Liver (tissue), 9 donors: Measurements from ENCODE around the gene NCKAP5L. TPM values are rescaled to one million over a fixed set of nuclear protein-coding genes. Genes with fewer than 3 reads are reported as not detected.

Source experiments
- DNase-seq: peaks from one replicate; pipeline ENCODE4 v3.0.0-alpha.2; 2017; ENCODE audit warnings: low spot score
- H3K27ac ChIP-seq, 2 donors: one replicate each; pipeline ENCODE4 v1.7.0; 2013; ENCODE audit warnings: inconsistent platforms in 2 of 2, low read length in 2 of 2, control low read depth in 1 of 2, low read depth in 1 of 2, mild to moderate bottlenecking in 1 of 2
- H3K27me3 ChIP-seq, 4 donors: one replicate each; pipeline versions ENCODE4 v1.6.1 to v1.7.0; 2013; ENCODE audit warnings: low read length in 3 of 4, inconsistent platforms in 1 of 4, mild to moderate bottlenecking in 1 of 4, moderate library complexity in 1 of 4; ENCODE audit not compliant: control insufficient read depth in 4 of 4, insufficient read depth in 4 of 4
- H3K36me3 ChIP-seq, 4 donors: one replicate each; pipeline versions ENCODE4 v1.6.1 to v1.7.0; 2013; ENCODE audit warnings: low read length in 3 of 4, mild to moderate bottlenecking in 3 of 4, low read depth in 1 of 4, moderate library complexity in 1 of 4; ENCODE audit not compliant: control insufficient read depth in 4 of 4, insufficient read depth in 3 of 4
- H3K4me1 ChIP-seq, 4 donors: one replicate each; pipeline versions ENCODE4 v1.6.1 to v1.7.0; 2013; ENCODE audit warnings: low read length in 3 of 4, mild to moderate bottlenecking in 3 of 4, moderate library complexity in 1 of 4; ENCODE audit not compliant: control insufficient read depth in 4 of 4, insufficient read depth in 4 of 4
- H3K4me3 ChIP-seq, 3 donors: one replicate each; pipeline versions ENCODE4 v1.6.1 to v1.7.0; 2013; ENCODE audit warnings: low read length in 3 of 3, control low read depth in 1 of 3, low read depth in 1 of 3, mild to moderate bottlenecking in 1 of 3
- H3K9ac ChIP-seq, 2 donors: one replicate each; pipeline ENCODE4 v1.7.0; 2013; ENCODE audit warnings: low read length in 2 of 2, mild to moderate bottlenecking in 2 of 2, moderate library complexity in 2 of 2, control low read depth in 1 of 2, low read depth in 1 of 2
- H3K9me3 ChIP-seq, 4 donors: one replicate each; pipeline versions ENCODE4 v1.6.1 to v1.7.0; 2013; ENCODE audit warnings: low read length in 3 of 4; ENCODE audit not compliant: control insufficient read depth in 4 of 4
- ATF3 ChIP-seq: IDR thresholded peaks from 2 replicates; pipeline ENCODE4 v1.6.1; 2016; ENCODE audit warnings: antibody characterized with exemption
- CTCF ChIP-seq: fragments of 150-350 bp; IDR thresholded peaks from 2 replicates; pipeline ENCODE4 v1.5.1; 2017; ENCODE audit warnings: improper control_type of control experiment, low read depth, low read length; ENCODE audit not compliant: missing input control
- EGR1 ChIP-seq, 2 donors: IDR thresholded peaks; 2 replicates each; pipeline ENCODE4 v1.6.1; 2016 to 2018; ENCODE audit warnings: antibody characterized with exemption in 2 of 2, low read depth in 2 of 2
- FOXA1 ChIP-seq: IDR thresholded peaks from 2 replicates; pipeline ENCODE4 v1.6.1; 2016; ENCODE audit warnings: antibody characterized with exemption
- HNF4A ChIP-seq, 2 donors: conservative IDR thresholded peaks; 2 replicates each; pipeline ENCODE4 v1.6.1; 2016; ENCODE audit warnings: antibody characterized with exemption in 2 of 2, mild to moderate bottlenecking in 2 of 2
- HNF4G ChIP-seq: IDR thresholded peaks from 2 replicates; pipeline ENCODE4 v1.6.1; 2016; ENCODE audit warnings: antibody characterized with exemption
- JUND ChIP-seq, 2 donors: IDR thresholded peaks; 2 replicates each; pipeline ENCODE4 v1.6.1; 2016; ENCODE audit warnings: antibody characterized with exemption in 2 of 2
- MAX ChIP-seq: IDR thresholded peaks from 2 replicates; pipeline ENCODE4 v1.6.1; 2016; ENCODE audit warnings: antibody characterized with exemption
- NR2F2 ChIP-seq: IDR thresholded peaks from 2 replicates; pipeline ENCODE4 v1.6.1; 2016; ENCODE audit warnings: antibody characterized with exemption
- RAD21 ChIP-seq, 2 donors: IDR thresholded peaks; 2 replicates each; pipeline ENCODE4 v1.6.1; 2016; ENCODE audit warnings: antibody characterized with exemption in 2 of 2, mild to moderate bottlenecking in 2 of 2
- RXRA ChIP-seq, 2 donors: IDR thresholded peaks; 2 replicates each; pipeline ENCODE4 v1.6.1; 2017 to 2018; ENCODE audit warnings: antibody characterized with exemption in 2 of 2, mild to moderate bottlenecking in 1 of 2
- SP1 ChIP-seq: IDR thresholded peaks from 2 replicates; pipeline ENCODE4 v1.6.1; 2018; ENCODE audit warnings: antibody characterized with exemption, mild to moderate bottlenecking
- TAF1 ChIP-seq: conservative IDR thresholded peaks from 2 replicates; pipeline ENCODE4 v1.6.1; 2016; ENCODE audit warnings: antibody characterized with exemption, mild to moderate bottlenecking
- YY1 ChIP-seq: IDR thresholded peaks from 2 replicates; pipeline ENCODE4 v1.6.1; 2016; ENCODE audit warnings: antibody characterized with exemption, mild to moderate bottlenecking
- WGBS: extraction: QIAGEN DNeasy Blood & Tissue Kit; methylation state at CpG from one replicate; pipeline ENCODE4 v1.1.7; 2013; 5-methylcytosine and 5-hydroxymethylcytosine counted together
- polyA plus RNA-seq, 2 donors: library from polyadenylated mRNA; stranded (reverse) in 1 of 2; unstranded in 1 of 2; fragments of 200-250 nt in 1 of 2; fragments of >200 nt in 1 of 2; fragmentation: Nextera tagmentation in 1 of 2; extraction: Ambion mirVana in 1 of 2; gene quantifications; one replicate each; pipeline versions ENCODE4 v1.2.1 to v1.2.3, GENCODE V29; 2013 to 2015
- total RNA-seq, 2 donors: library from RNA; depleted of rRNA; stranded (reverse); fragments of >200 nt; gene quantifications; one replicate each; pipeline ENCODE4 v1.2.3, GENCODE V29; 2014
- donor health status: healthy.
- donor health status: healthy.
- donor health status: healthy.
- donor health status: healthy.
- donor health status: healthy.

The NCKAP5L gene
- total and polyA plus RNA-seq, 4 donors, result 2.9 to 6.8 (median 4.2) TPM

GRCh38 chr12:49823951-49824350, 4.3 kb downstream of the NCKAP5L start:
- Histone ChIP-seq H3K9me3 (no peaks in the 10 kb centered on the region), H3K27ac (no peak overlapping the region), H3K27me3 (no peaks in the 10 kb centered on the region), H3K9ac (no peak overlapping the region), H3K4me3 (no peak overlapping the region), H3K4me1 (peaks cover 4 to 22% (median 14%) of the 10 kb centered on the region in 4 donors), H3K36me3 (no peaks in the 10 kb centered on the region)
- no peak for TF ChIP-seq RAD21 (IDR thresholded peaks at IDR 0.05)
- WGBS, result 94% methylated on average over 6 of the region's 6 CpGs
- DNase-seq, result no peak

GRCh38 chr12:49823350-49823749, 4.9 kb downstream of the NCKAP5L start:
- TF ChIP-seq JUND (IDR thresholded peaks at IDR 0.05), result no peak
- no peak for TF ChIP-seq FOXA1
- H3K27me3 ChIP-seq, result no peaks in the 10 kb centered on the region
- no peak overlapping the region for H3K27ac ChIP-seq
- no peaks in the 10 kb centered on the region for H3K9me3 ChIP-seq
- peaks cover 2 to 17% (median 11%) of the 10 kb centered on the region in 4 donors for H3K4me1 ChIP-seq
- no peak overlapping the region for H3K4me3 ChIP-seq
- 89% methylated on average over 1 of the region's 1 CpG for WGBS
- no peak overlapping the region for H3K9ac ChIP-seq
- no peaks in the 10 kb centered on the region for H3K36me3 ChIP-seq
- DNase-seq, result no peak

- WGBS, result 89% methylated on average over 10 of the region's 10 CpGs
- Histone ChIP-seq H3K27ac (no peak overlapping the region), H3K27me3 (no peaks in the 10 kb centered on the region), H3K9ac (no peak overlapping the region), H3K4me1 (peaks cover 0 to 7% (median 3%) of the 10 kb centered on the region in 4 donors), H3K4me3 (no peak overlapping the region), H3K36me3 (no peaks in the 10 kb centered on the region), H3K9me3 (no peaks in the 10 kb centered on the region)
- no peak for DNase-seq
- TF ChIP-seq TAF1, result no peak
- no peak for TF ChIP-seq HNF4G
- TF ChIP-seq HNF4A (conservative IDR thresholded peaks at IDR 0.05), result no peak
- no peak for TF ChIP-seq YY1
- TF ChIP-seq RXRA (IDR thresholded peaks at IDR 0.05), result no peak
- TF ChIP-seq NR2F2, result no peak
- no peak for TF ChIP-seq SP1
- no peak for TF ChIP-seq CTCF
- no peak for TF ChIP-seq ATF3
- no peak for TF ChIP-seq MAX
- TF ChIP-seq EGR1 (IDR thresholded peaks at IDR 0.05; ENCODE audit: low read depth in 2 of 2), result no peak
Observed at GRCh38 chr12:49821373-49822287, 6.6 kb downstream of the NCKAP5L start.
